Activated CD4-positive, alpha-beta T cell treated with anti-CD3 and anti-CD28 coated beads, Interleukin-2, amount 10 ng/mL, durations not matched to agents 7 days and 5 days (primary cell): Measurements from ENCODE around the gene OSTF1. TPM values are rescaled to one million over a fixed set of nuclear protein-coding genes. Genes with fewer than 3 reads are reported as not detected.

Experiments used
- CTCF ChIA-PET: fragments of 350-600 bp; sonication (Branson Sonifier 250); formaldehyde crosslinking; loops from one replicate; lab custom pipeline; 2021; ENCODE audit warnings: antibody characterized with exemption; lab: Charles Lee
- POLR2A ChIA-PET: fragments of 350-600 bp; sonication (Branson Sonifier 250); formaldehyde crosslinking; loops from one replicate; lab custom pipeline; 2021; ENCODE audit warnings: antibody characterized with exemption; lab: Charles Lee
- DNase-seq: peaks from one replicate; pipeline ENCODE4 v3.0.0-alpha.2; 2020
- H3K27ac Mint-ChIP-seq: one replicate; pipeline ENCODE4 v1.8.0; 2021; ENCODE audit warnings: mild to moderate bottlenecking, moderate library complexity, mixed read lengths
- H3K27me3 Mint-ChIP-seq: one replicate; pipeline ENCODE4 v1.8.0; 2021; ENCODE audit warnings: mixed read lengths
- H3K36me3 Mint-ChIP-seq: one replicate; pipeline ENCODE4 v1.8.0; 2021; ENCODE audit warnings: low read depth, mixed read lengths
- H3K4me1 Mint-ChIP-seq: one replicate; pipeline ENCODE4 v1.8.0; 2021; ENCODE audit warnings: mixed read lengths
- H3K4me3 Mint-ChIP-seq: one replicate; pipeline ENCODE4 v1.8.0; 2021; ENCODE audit warnings: mild to moderate bottlenecking, moderate library complexity, mixed read lengths
- H3K9me3 Mint-ChIP-seq: one replicate; pipeline ENCODE4 v1.8.0; 2021; ENCODE audit warnings: mixed read lengths
- total RNA-seq, 2 experiments: library from RNA; stranded (reverse); gene quantifications; one replicate each; pipeline ENCODE4 v1.2.3, GENCODE V29; 2021

OSTF1 gene
- total RNA-seq, 2 experiments from 2014 or later: 117 to 139 TPM

- Mint-ChIP-seq H3K36me3 (peaks cover 43% of the 10 kb centered on the region), H3K27ac (peak overlapping the region; percentile 96), H3K27me3 (no peaks in the 10 kb centered on the region), H3K4me1 (peaks cover 60% of the 10 kb centered on the region), H3K4me3 (peak overlapping the region; percentile 90), H3K9me3 (no peaks in the 10 kb centered on the region)
- DNase-seq: peak; percentile 64
- ChIA-PET POLR2A (interaction anchor here (1.0 to 1.6 kb wide), 4 partner anchors 59 to 65 kb away, joined by 3 to 13 read pairs (median 8); partner anchors contain the start of gene CARNMT1), CTCF (interaction anchor here (1.0 to 1.4 kb wide), 4 partner anchors 9 to 313 kb away, joined by 3 to 4 read pairs (median 3); no protein-coding TSS in a partner anchor)
Observed at GRCh38 chr9:75087289-75087823, 958 bp upstream of the OSTF1 start.

DNA sequence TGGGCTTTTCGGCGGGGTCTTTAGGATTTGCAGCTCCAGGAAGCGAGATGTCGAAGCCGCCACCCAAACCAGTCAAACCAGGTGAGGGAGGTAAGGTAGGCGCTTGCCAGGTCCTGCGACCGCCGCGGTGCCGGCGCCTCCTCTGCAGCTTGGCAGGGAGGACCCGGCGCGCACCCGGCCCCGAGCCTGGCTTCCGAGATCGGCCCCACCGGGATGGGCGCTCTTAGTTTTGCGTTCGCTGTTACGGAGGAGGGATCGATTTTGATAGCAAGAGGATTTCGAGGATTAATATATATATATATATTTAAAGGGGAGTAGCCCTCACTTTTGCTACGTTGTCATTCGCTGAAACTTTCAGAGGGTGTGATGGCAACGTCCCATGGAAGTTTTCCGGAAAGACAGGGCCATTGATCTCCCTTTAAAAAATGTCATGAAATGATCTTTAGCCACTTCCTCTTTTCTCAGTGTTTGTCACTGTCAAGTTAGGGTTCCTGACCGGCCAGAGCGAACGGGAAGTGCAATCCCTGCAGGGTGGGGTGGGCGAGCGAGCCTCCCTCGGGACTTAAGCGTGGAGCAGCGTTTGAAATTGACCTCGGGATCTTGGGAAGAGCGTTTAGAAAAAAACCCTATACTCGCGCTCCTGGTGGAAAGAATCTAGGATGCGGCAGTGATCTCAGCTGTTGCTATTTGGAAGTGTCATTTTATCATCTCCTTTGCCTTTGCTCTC is 495 bp downstream of the OSTF1 start:
- peaks cover 41% of the 10 kb centered on the region for H3K36me3 Mint-ChIP-seq
- H3K4me1 Mint-ChIP-seq: peaks cover 59% of the 10 kb centered on the region
- DNase-seq: no peak
- no peaks in the 10 kb centered on the region for H3K9me3 Mint-ChIP-seq
- H3K27ac Mint-ChIP-seq: peak overlapping the region; percentile 94
- peak overlapping the region; percentile 98 for H3K4me3 Mint-ChIP-seq
- ChIA-PET POLR2A (interaction anchor here (1.0 to 1.6 kb wide), 4 partner anchors 59 to 321 kb away, joined by 3 to 13 read pairs (median 8); partner anchors contain the start of gene CARNMT1), CTCF (interaction anchor here (0.6 to 1.1 kb wide), 4 partner anchors 11 to 1228 kb away, joined by 3 to 4 read pairs (median 3); no protein-coding TSS in a partner anchor)
- H3K27me3 Mint-ChIP-seq: no peaks in the 10 kb centered on the region

- peaks cover 61% of the 10 kb centered on the region for H3K4me1 Mint-ChIP-seq
- H3K36me3 Mint-ChIP-seq: peaks cover 42% of the 10 kb centered on the region
- POLR2A ChIA-PET: interaction anchor here (1.6 kb wide), 1 partner anchor 59 kb away, joined by 13 read pairs; no protein-coding TSS in a partner anchor
Observed at GRCh38 chr9:75089373-75089766, 1.1 kb downstream of the OSTF1 start.

DNA sequence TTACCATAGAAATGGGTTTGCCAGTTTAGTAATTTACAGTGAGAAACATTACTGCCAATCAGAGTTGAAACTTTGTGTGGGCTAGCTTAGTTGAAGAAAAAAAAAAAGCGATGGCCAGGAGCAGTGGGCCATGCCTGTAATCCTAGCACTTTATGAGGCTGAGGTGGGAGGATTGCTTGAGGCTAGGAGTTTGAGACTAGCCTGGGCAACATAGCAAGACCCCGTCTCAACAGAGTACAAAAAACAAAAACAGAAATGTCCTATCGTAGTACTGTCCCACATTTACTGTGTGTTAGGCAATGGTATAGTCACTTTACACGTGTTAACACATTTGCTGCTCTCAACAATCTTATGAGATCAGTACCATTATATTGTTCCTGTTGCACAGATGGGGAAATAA is 2.3 kb downstream of the OSTF1 start:
- H3K4me1 Mint-ChIP-seq: peaks cover 64% of the 10 kb centered on the region
- no peaks in the 10 kb centered on the region for H3K9me3 Mint-ChIP-seq
- peak overlapping the region; percentile 19 for H3K27ac Mint-ChIP-seq
- peaks cover 40% of the 10 kb centered on the region for H3K36me3 Mint-ChIP-seq
- H3K4me3 Mint-ChIP-seq: peak overlapping the region; percentile 98
- H3K27me3 Mint-ChIP-seq: no peaks in the 10 kb centered on the region
- DNase-seq: no peak
- ChIA-PET POLR2A (no interaction called here), CTCF (interaction anchor here (0.6 to 1.3 kb wide), 3 partner anchors 21 to 892 kb away, joined by 3 to 4 read pairs (median 3); no protein-coding TSS in a partner anchor)

More at GRCh38 chr9:75089373-75089766, 1.1 kb downstream of the OSTF1 start:
- CTCF ChIA-PET: interaction anchor here (1.2 to 1.3 kb wide), 2 partner anchors 22 to 40 kb away, joined by 3 to 4 read pairs; no protein-coding TSS in a partner anchor
- H3K4me3 Mint-ChIP-seq: peak overlapping the region; percentile 98
- no peak for DNase-seq
- no peaks in the 10 kb centered on the region for H3K9me3 Mint-ChIP-seq
- H3K27ac Mint-ChIP-seq: peak overlapping the region; percentile 94
- H3K27me3 Mint-ChIP-seq: no peaks in the 10 kb centered on the region

- CTCF ChIA-PET: interaction anchor here (0.9 to 1.8 kb wide), 3 partner anchors 31 to 73 kb away, joined by 3 to 4 read pairs (median 3); no protein-coding TSS in a partner anchor
- DNase-seq: no peak
- H3K4me1 Mint-ChIP-seq: peaks cover 58% of the 10 kb centered on the region
- POLR2A ChIA-PET: no interaction called here
- H3K9me3 Mint-ChIP-seq: no peaks in the 10 kb centered on the region
- no peaks in the 10 kb centered on the region for H3K27me3 Mint-ChIP-seq
- H3K36me3 Mint-ChIP-seq: peaks cover 44% of the 10 kb centered on the region
- no peak overlapping the region for H3K4me3 Mint-ChIP-seq
- no peak overlapping the region for H3K27ac Mint-ChIP-seq
Observed at GRCh38 chr9:75092766-75093165, 4.5 kb downstream of the OSTF1 start.

DNA sequence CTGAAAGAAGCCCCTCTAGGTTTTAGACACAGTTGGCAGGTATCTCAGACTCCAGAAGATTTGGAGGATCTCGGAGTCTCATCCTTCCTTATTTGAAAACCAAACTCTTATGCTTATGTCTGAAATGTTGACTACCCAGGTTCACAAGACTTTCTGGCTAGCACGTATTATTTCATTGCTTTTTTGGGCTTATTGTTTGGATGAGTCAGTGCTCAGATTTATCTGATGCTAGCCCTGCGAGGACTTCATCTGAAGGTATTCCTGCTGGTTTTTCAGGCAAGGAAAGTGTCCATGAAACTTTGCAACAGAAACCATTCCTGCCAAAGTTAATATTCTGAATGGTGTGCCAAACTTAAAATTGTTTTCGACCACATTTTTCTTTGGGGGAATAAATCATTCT is 8.5 kb downstream of the OSTF1 start:
- no peak overlapping the region for H3K4me3 Mint-ChIP-seq
- no peaks in the 10 kb centered on the region for H3K27me3 Mint-ChIP-seq
- H3K36me3 Mint-ChIP-seq: peaks cover 32% of the 10 kb centered on the region
- no peaks in the 10 kb centered on the region for H3K9me3 Mint-ChIP-seq
- H3K4me1 Mint-ChIP-seq: peaks cover 46% of the 10 kb centered on the region
- DNase-seq: no peak
- CTCF ChIA-PET: no interaction called here
- H3K27ac Mint-ChIP-seq: no peak overlapping the region
- POLR2A ChIA-PET: interaction anchor here (0.6 kb wide), 1 partner anchor 112 kb away, joined by 3 read pairs; no protein-coding TSS in a partner anchor

DNA sequence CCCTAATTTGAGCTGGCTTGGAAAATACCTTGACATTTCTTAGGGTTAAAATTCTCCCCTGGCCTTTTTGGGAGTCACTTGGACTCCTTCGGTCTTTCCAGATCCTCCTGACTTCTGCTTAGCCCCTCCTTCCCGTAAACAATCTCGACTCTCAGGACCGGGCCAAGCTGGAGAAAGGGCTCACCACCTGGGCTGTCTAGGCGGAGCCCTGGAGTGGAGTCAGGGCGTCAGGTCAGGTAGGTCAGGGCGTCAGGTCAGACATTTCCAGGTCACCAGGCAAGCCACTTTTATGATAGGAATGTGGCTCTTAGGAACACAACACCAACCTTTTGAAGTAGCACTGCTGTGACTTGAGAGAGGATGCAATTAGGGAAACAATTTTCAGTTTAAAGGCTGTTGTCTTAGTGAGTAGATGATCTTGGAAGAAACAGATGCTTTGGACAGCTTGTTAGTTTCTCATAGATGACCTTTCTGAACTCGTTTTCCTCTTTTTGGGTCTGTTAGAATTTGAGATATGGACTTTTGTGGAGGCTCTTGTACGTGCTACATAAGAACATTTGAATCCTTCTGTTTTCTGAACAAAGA is 12.8 kb downstream of the OSTF1 start:
- Mint-ChIP-seq H3K27ac (peak overlapping the region; percentile 31), H3K36me3 (peaks cover 44% of the 10 kb centered on the region), H3K4me1 (peaks cover 41% of the 10 kb centered on the region), H3K9me3 (no peaks in the 10 kb centered on the region), H3K4me3 (no peak overlapping the region), H3K27me3 (no peaks in the 10 kb centered on the region)
- ChIA-PET POLR2A (no interaction called here), CTCF (interaction anchor here (0.6 kb wide), 1 partner anchor 27 kb away, joined by 4 read pairs; no protein-coding TSS in a partner anchor)
- DNase-seq: no peak

DNA sequence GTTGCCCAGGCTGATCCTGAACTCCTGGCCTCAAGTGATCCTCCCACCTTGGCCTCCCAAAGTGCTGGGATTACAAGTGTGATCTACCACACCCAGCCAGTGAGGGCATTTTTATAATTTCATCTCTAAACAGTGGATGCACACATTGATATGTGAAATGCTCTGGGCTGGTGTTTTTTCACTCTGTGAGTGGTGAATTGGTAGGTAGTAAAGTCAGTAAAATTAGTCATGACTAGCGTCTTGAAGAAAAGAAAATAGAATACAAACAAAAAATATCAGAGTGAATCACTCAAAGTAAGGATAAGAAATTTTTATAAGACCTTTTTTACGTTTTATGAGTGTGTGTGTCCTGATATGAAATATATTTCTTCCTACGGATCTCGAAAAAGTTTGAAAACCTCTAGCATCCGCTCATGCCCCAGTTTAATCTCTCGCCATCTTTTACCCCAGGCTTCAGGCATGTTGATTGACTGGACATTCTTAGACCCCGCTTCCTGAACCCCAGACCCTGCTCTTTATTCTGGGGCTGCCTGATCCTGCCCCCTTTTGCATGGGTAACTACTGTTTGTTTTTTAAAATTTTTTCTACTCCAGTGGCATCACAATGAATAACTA is 14.0 kb downstream of the OSTF1 start:
- DNase-seq: no peak
- Mint-ChIP-seq H3K4me1 (peaks cover 38% of the 10 kb centered on the region), H3K27me3 (no peaks in the 10 kb centered on the region), H3K4me3 (no peak overlapping the region), H3K9me3 (no peaks in the 10 kb centered on the region), H3K36me3 (peaks cover 43% of the 10 kb centered on the region), H3K27ac (no peak overlapping the region)
- ChIA-PET CTCF (no interaction called here), POLR2A (no interaction called here)

DNA sequence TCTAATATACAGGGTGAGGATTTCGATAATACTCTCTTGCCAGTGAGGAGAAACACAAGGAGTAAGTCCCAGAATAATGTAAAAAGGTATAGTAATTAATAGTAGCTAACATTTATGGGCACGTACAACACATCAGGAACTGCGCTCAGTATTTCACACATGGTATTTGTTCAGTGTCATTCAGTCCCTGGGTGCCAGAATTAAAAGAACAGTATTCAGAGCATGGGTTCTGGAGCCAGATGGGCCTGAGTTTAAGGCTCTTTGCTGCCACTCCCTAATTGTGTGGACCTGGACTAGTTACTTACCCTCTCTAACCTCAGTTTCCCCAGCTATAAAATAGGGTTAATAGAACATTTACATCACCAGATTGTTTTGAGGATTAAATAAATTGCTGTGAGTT is 16.3 kb downstream of the OSTF1 start:
- Mint-ChIP-seq H3K4me3 (no peak overlapping the region), H3K9me3 (no peaks in the 10 kb centered on the region), H3K36me3 (peaks cover 45% of the 10 kb centered on the region), H3K27ac (no peak overlapping the region), H3K4me1 (peaks cover 43% of the 10 kb centered on the region), H3K27me3 (no peaks in the 10 kb centered on the region)
- DNase-seq: no peak
- ChIA-PET CTCF (interaction anchor here (1.3 kb wide), 1 partner anchor 13 kb away, joined by 5 read pairs; no protein-coding TSS in a partner anchor), POLR2A (no interaction called here)

DNA sequence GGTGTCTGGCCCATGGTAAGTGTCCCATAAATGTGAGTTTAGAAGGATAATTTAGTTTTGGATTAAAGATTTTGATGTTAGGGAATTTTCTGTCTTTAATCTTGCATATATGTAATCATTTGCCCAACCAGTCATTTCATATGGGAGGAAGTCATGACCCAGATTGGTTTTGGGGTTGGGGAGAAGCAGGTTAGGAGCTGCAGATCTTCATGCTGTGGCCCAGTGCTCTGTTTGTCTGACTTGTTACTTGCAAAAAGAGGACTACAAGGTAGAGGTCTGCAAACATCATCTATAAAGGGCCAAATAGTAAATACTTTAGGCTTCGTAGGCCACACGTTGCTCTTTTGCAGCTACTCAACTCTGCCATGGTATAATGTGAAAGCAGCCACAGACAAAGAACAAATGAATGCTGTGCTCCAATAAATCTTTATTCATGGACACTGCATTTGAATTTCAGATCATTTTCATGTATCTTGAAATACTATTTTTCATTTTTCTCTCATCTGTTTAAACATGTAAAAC is 16.8 kb downstream of the OSTF1 start:
- CTCF ChIA-PET: interaction anchor here (1.3 kb wide), 1 partner anchor 12 kb away, joined by 5 read pairs; no protein-coding TSS in a partner anchor
- no peaks in the 10 kb centered on the region for H3K27me3 Mint-ChIP-seq
- H3K36me3 Mint-ChIP-seq: peaks cover 43% of the 10 kb centered on the region
- H3K9me3 Mint-ChIP-seq: no peaks in the 10 kb centered on the region
- H3K4me3 Mint-ChIP-seq: no peak overlapping the region
- no peak for DNase-seq
- peak overlapping the region; percentile 21 for H3K27ac Mint-ChIP-seq
- peaks cover 46% of the 10 kb centered on the region for H3K4me1 Mint-ChIP-seq
- POLR2A ChIA-PET: no interaction called here

DNA sequence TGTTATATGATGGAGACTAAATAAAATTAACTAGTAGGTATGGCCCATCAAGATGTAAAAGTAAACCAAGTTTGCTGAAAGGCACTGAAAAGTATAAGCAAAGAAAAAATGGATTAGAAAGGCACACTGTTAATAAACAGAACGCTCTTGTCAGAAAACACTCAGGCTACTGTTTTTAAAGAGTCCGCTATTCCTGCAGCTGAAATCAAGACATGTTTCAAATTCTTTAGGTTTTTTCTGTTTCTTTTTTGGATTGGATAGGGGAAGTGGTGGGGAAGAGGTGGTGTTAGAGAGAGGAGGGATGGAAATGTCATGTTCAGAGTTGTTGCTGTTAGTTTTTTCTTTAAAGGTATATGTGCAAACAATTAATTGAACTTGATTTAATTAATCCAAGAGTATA is 17.5 kb downstream of the OSTF1 start:
- POLR2A ChIA-PET: no interaction called here
- Mint-ChIP-seq H3K9me3 (peaks cover 2% of the 10 kb centered on the region), H3K27me3 (no peaks in the 10 kb centered on the region), H3K36me3 (peaks cover 46% of the 10 kb centered on the region), H3K4me3 (no peak overlapping the region), H3K27ac (peak overlapping the region; percentile 37), H3K4me1 (peaks cover 51% of the 10 kb centered on the region)
- CTCF ChIA-PET: no interaction called here
- no peak for DNase-seq

- CTCF ChIA-PET: interaction anchor here (1.0 to 1.2 kb wide), 2 partner anchors 14 to 26 kb away, joined by 3 read pairs; no protein-coding TSS in a partner anchor
- H3K9me3 Mint-ChIP-seq: peaks cover 2% of the 10 kb centered on the region
Observed at GRCh38 chr9:75106857-75107256, 18.5 kb downstream of the OSTF1 start.

More at GRCh38 chr9:75106857-75107256, 18.5 kb downstream of the OSTF1 start:
- POLR2A ChIA-PET: no interaction called here
- no peaks in the 10 kb centered on the region for H3K27me3 Mint-ChIP-seq
- peaks cover 48% of the 10 kb centered on the region for H3K4me1 Mint-ChIP-seq
- H3K4me3 Mint-ChIP-seq: no peak overlapping the region
- DNase-seq: no peak
- peaks cover 45% of the 10 kb centered on the region for H3K36me3 Mint-ChIP-seq
- H3K27ac Mint-ChIP-seq: no peak overlapping the region
